GM12891 (cell line): ENCODE results near the gene GIPR.

Experiments
- POLR2A ChIP-seq: IDR thresholded peaks from 2 replicates; pipeline ENCODE4 v1.6.1; 2011; ENCODE audit warnings: low read depth, low read length, control low read depth
- POLR2AphosphoS5 ChIP-seq: IDR thresholded peaks from 2 replicates; pipeline ENCODE4 v1.6.1; 2011; ENCODE audit warnings: low read depth, low read length, control low read depth
- POU2F2 ChIP-seq: IDR thresholded peaks from 2 replicates; pipeline ENCODE4 v1.6.1; 2011; ENCODE audit warnings: low read depth, mild to moderate bottlenecking, control low read depth, low read length, moderate library complexity
- TAF1 ChIP-seq: IDR thresholded peaks from 2 replicates; pipeline ENCODE4 v1.6.1; 2011; ENCODE audit warnings: low read depth, low read length, control low read depth

DNA sequence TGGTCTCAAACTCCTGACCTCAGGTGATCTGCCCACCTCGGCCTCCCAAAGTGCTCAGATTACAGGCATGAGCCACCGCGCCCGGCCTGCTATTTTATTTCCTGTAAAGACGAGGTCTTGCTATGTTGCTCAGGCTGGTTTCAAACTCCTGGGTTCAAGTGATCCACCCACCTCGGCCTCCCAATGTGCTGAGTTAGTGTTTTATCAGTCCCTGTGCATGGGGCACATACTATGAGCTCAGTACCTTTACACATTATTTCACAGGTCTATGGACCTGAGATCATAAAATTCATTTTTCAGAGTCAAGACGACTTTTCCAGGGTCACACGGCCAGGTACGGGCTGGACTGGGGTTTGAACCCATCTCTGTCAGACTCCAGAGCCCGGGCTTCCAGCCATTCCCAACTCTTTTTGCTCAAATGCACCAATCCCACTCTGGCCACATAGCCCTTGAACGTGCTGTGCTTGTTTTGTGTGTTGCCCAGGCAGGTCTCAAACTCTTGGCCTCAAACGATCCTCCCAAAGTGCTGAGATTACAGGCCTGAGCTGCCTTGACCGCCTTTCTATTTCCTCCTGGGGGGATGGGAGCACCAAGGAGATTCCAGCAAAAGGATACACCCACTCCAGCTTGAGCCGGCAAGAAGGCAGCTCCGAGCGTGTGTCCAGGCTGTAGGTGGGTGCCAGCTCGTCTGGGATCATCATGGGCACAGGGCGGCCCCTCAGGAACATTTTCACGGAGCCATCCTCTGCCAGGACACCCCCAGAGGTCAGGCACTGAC is 29.9 kb upstream of the GIPR start:
- no peak for TF ChIP-seq POLR2A
- TF ChIP-seq POLR2AphosphoS5 = no peak
- TF ChIP-seq POU2F2 = no peak
- TF ChIP-seq TAF1 = no peak
